ENCODE measurements around the gene NOC4L. TPM values are rescaled to one million over a fixed set of nuclear protein-coding genes. Genes with fewer than 3 reads are reported as not detected.

Gene NOC4L
- polyA plus RNA-seq, 3 donors, result 7.3 to 18.0 (median 17.9) TPM

- Histone ChIP-seq H4K20me1 (ENCODE audit: insufficient read depth, low read length) (no peaks in the 10 kb centered on the region), H3K27me3 (ENCODE audit: control insufficient read depth in 2 of 2, insufficient read depth in 2 of 2, low read length in 2 of 2) (no peaks in the 10 kb centered on the region), H2AFZ (ENCODE audit: insufficient read depth, low read depth, low read length, poor library complexity, severe bottlenecking) (no peak overlapping the region), H3K4me1 (ENCODE audit: control insufficient read depth in 1 of 2, insufficient read depth in 2 of 2, low read length in 2 of 2) (no peaks in the 10 kb centered on the region), H3K79me2 (ENCODE audit: insufficient read depth, low read length) (no peaks in the 10 kb centered on the region), H3K4me2 (replicated peaks; ENCODE audit: extremely low read depth, low read length, poor library complexity, severe bottlenecking) (no peak overlapping the region), H3K9me3 (replicated peaks in 1 of 2; ENCODE audit: control insufficient read depth in 1 of 2, insufficient read depth in 1 of 2, low read length in 2 of 2) (no peaks in the 10 kb centered on the region), H3K36me3 (replicated peaks in 1 of 2; ENCODE audit: control insufficient read depth in 1 of 2, insufficient read depth in 2 of 2, low read length in 2 of 2) (peaks cover 28 to 59% of the 10 kb centered on the region in 2 donors), H3K9ac (ENCODE audit: insufficient read depth, low read length, poor library complexity, severe bottlenecking) (no peak overlapping the region), H3K27ac (ENCODE audit: low read depth in 1 of 2, low read length in 2 of 2) (no peak overlapping the region), H3K4me3 (replicated peaks in 1 of 3; ENCODE audit: low read depth in 2 of 3, low read length in 3 of 3) (no peak overlapping the region)
- Mint-ChIP-seq H3K27ac (no peak overlapping the region), H3K36me3 (peaks cover 41 to 59% of the 10 kb centered on the region in 2 donors), H3K4me3 (no peak overlapping the region), H3K27me3 (ENCODE audit: low read depth in 3 of 3) (no peaks in the 10 kb centered on the region), H3K9me3 (peaks cover 0 to 7% (median 0%) of the 10 kb centered on the region in 7 donors), H3K4me1 (no peaks in the 10 kb centered on the region)
- DNase-seq, result no peak
- intact Hi-C loops (cut with micrococcal nuclease), result no loop called here
- 100% methylated on average over 2 of the region's 9 CpGs for WGBS (ENCODE audit: insufficient coverage)
- TF ChIP-seq, protein P1, sequence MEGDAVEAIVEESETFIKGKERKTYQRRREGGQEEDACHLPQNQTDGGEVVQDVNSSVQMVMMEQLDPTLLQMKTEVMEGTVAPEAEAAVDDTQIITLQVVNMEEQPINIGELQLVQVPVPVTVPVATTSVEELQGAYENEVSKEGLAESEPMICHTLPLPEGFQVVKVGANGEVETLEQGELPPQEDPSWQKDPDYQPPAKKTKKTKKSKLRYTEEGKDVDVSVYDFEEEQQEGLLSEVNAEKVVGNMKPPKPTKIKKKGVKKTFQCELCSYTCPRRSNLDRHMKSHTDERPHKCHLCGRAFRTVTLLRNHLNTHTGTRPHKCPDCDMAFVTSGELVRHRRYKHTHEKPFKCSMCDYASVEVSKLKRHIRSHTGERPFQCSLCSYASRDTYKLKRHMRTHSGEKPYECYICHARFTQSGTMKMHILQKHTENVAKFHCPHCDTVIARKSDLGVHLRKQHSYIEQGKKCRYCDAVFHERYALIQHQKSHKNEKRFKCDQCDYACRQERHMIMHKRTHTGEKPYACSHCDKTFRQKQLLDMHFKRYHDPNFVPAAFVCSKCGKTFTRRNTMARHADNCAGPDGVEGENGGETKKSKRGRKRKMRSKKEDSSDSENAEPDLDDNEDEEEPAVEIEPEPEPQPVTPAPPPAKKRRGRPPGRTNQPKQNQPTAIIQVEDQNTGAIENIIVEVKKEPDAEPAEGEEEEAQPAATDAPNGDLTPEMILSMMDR (IDR thresholded peaks at IDR 0.05), result no peak
Observed at GRCh38 chr12:132115500-132115899, 28.8 kb upstream of the NOC4L start.

DNA sequence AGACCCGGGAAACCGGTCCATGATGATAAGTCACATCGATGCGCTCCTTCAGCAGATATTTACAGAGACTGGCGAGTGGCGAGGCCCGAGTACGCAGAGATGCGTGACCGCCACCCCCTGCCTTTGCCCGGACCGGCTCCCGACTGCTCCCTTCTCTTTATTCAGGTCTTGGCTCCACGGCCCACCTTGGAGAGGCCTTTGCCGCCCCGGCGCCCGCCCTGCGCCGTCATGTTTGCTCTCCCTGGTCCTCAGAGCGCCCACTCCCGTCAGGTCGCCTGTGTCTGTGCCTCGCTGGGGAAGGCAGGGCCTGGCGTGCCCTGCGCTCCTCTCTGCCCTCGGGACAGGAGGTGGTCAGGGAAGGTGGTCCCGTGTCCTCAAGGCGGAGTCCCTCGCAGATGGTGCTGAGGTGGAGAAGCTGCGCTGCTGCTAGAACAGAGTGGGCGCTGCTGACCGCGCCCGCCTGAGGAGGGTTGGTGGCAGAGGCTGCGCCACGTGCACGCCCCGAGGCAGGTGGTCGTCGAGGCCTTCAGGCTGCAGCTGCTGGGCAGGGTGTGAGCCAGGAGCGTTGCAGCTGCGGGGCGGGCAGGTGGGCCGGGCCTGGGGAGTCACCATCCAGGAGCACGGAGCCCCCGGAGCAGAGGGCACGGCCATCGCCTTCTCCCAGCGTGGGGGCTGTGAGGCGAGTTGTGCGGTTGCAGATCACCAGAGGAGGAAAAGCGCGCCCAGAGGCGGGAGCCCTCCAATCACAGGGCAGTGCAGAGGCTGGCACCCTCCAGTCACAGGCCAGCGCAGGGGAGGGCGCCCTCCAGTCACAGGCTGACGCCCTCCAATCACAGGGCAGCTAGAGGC lies 27.3 kb upstream of the NOC4L start:
- Histone ChIP-seq H3K4me2 (replicated peaks; ENCODE audit: extremely low read depth, low read length, poor library complexity, severe bottlenecking) (no peak overlapping the region), H3K4me3 (replicated peaks in 1 of 3; ENCODE audit: low read depth in 2 of 3, low read length in 3 of 3) (no peak overlapping the region), H3K4me1 (ENCODE audit: control insufficient read depth in 1 of 2, insufficient read depth in 2 of 2, low read length in 2 of 2) (no peaks in the 10 kb centered on the region), H3K36me3 (replicated peaks in 1 of 2; ENCODE audit: control insufficient read depth in 1 of 2, insufficient read depth in 2 of 2, low read length in 2 of 2) (peaks cover 23 to 58% of the 10 kb centered on the region in 2 donors), H3K9ac (ENCODE audit: insufficient read depth, low read length, poor library complexity, severe bottlenecking) (no peak overlapping the region), H3K79me2 (ENCODE audit: insufficient read depth, low read length) (no peaks in the 10 kb centered on the region), H3K9me3 (replicated peaks in 1 of 2; ENCODE audit: control insufficient read depth in 1 of 2, insufficient read depth in 1 of 2, low read length in 2 of 2) (no peaks in the 10 kb centered on the region), H2AFZ (ENCODE audit: insufficient read depth, low read depth, low read length, poor library complexity, severe bottlenecking) (no peak overlapping the region), H3K27me3 (ENCODE audit: control insufficient read depth in 2 of 2, insufficient read depth in 2 of 2, low read length in 2 of 2) (no peaks in the 10 kb centered on the region), H3K27ac (ENCODE audit: low read depth in 1 of 2, low read length in 2 of 2) (no peak overlapping the region), H4K20me1 (ENCODE audit: insufficient read depth, low read length) (no peaks in the 10 kb centered on the region)
- H3K36me3 Mint-ChIP-seq, result peaks cover 37 to 60% of the 10 kb centered on the region in 2 donors
- TF ChIP-seq, protein P1 (IDR thresholded peaks at IDR 0.05), result no peak
- H3K4me3 Mint-ChIP-seq, result no peak overlapping the region
- 97% methylated on average over 56 of the region's 58 CpGs for WGBS (ENCODE audit: insufficient coverage)
- H3K27me3 Mint-ChIP-seq (ENCODE audit: low read depth in 3 of 3), result no peaks in the 10 kb centered on the region
- no peaks in the 10 kb centered on the region for H3K4me1 Mint-ChIP-seq
- intact Hi-C loops (cut with micrococcal nuclease), result no loop called here
- no peak for DNase-seq
- peaks cover 0 to 7% (median 0%) of the 10 kb centered on the region in 7 donors for H3K9me3 Mint-ChIP-seq
- H3K27ac Mint-ChIP-seq, result no peak overlapping the region

Measured in CD14-positive monocyte (primary cell).